HL-60 (cell line): Measurements from ENCODE around the gene DNAJC12.
"Not testable (repeated sequence)": the region's sequence is repeated elsewhere in the genome, so short reads cannot be mapped to it uniquely, and the experiment has no call there.

Experiments used
- DNase-seq, 2 experiments: peaks; one replicate each; pipeline ENCODE4 v3.0.0-alpha.2; 2010 to 2020; ENCODE audit warnings: low read depth in 1 of 2, low spot score in 1 of 2
- H3K27ac ChIP-seq: fragments of 250-450 bp; sonication (Bioruptor Pico); replicated peaks from 2 replicates; pipeline ENCODE4 v1.5.1; 2020; ENCODE audit warnings: mild to moderate bottlenecking, moderate library complexity
- H3K27me3 ChIP-seq: fragments of 250-450 bp; sonication (Bioruptor Pico); 2 replicates; pipeline ENCODE4 v1.5.1; 2021; ENCODE audit warnings: mild to moderate bottlenecking, moderate library complexity; ENCODE audit not compliant: insufficient read depth, poor library complexity, severe bottlenecking
- H3K4me3 ChIP-seq: replicated peaks from 2 replicates; pipeline ENCODE4 v1.5.1; 2011; ENCODE audit warnings: mild to moderate bottlenecking, control low read depth, low read length; ENCODE audit not compliant: insufficient read depth
- GABPA ChIP-seq: IDR thresholded peaks from 2 replicates; pipeline ENCODE4 v1.6.1; 2012; ENCODE audit warnings: low read depth
- POLR2AphosphoS5 ChIP-seq: IDR thresholded peaks from 2 replicates; pipeline ENCODE4 v1.6.1; 2012; ENCODE audit warnings: low read depth
- SPI1 ChIP-seq: IDR thresholded peaks from 2 replicates; pipeline ENCODE4 v1.6.1; 2012; ENCODE audit warnings: low read depth, mild to moderate bottlenecking, borderline replicate concordance
- TF ChIP-seq, protein P1 (sequence below): IDR thresholded peaks from one replicate; pipeline ENCODE4 v1.5.1; 2011; ENCODE audit warnings: low read length, control low read depth, inconsistent platforms; ENCODE audit not compliant: insufficient read depth
- TF ChIP-seq, protein P2 (sequence below): IDR thresholded peaks from 2 replicates; pipeline ENCODE4 v1.6.1; 2012; ENCODE audit warnings: low read depth; ENCODE audit not compliant: insufficient replicate concordance

The DNAJC12 gene

DNA sequence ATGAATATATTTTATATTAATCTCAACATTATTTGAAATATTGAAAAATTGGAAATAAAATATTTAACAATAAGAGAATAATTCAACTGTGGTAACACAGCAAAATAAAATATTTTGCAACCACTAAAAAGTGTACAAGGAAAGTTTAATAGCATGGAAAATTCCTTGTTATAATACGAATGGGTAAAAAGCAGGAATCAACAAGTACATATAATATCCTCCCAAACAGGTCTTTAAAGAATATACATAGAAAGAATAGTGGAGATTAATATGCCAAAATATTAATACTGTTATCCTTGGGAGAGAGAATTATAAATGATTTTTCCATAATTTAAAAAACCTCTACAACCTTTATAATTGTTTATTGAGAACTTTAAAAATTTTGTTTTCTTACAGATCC, 1.0 kb downstream of the DNAJC12 start:
- Histone ChIP-seq H3K27ac (peak overlapping the region; percentile 7; the same call in 1 of the 2 replicates), H3K4me3 (peak overlapping the region; percentile 24), H3K27me3 (no peaks in the 10 kb centered on the region)
- no peak for DNase-seq
- TF ChIP-seq SPI1 (no peak), GABPA (no peak), POLR2AphosphoS5 (no peak)
- TF ChIP-seq, protein P1, sequence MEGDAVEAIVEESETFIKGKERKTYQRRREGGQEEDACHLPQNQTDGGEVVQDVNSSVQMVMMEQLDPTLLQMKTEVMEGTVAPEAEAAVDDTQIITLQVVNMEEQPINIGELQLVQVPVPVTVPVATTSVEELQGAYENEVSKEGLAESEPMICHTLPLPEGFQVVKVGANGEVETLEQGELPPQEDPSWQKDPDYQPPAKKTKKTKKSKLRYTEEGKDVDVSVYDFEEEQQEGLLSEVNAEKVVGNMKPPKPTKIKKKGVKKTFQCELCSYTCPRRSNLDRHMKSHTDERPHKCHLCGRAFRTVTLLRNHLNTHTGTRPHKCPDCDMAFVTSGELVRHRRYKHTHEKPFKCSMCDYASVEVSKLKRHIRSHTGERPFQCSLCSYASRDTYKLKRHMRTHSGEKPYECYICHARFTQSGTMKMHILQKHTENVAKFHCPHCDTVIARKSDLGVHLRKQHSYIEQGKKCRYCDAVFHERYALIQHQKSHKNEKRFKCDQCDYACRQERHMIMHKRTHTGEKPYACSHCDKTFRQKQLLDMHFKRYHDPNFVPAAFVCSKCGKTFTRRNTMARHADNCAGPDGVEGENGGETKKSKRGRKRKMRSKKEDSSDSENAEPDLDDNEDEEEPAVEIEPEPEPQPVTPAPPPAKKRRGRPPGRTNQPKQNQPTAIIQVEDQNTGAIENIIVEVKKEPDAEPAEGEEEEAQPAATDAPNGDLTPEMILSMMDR = no peak
- TF ChIP-seq, protein P2, sequence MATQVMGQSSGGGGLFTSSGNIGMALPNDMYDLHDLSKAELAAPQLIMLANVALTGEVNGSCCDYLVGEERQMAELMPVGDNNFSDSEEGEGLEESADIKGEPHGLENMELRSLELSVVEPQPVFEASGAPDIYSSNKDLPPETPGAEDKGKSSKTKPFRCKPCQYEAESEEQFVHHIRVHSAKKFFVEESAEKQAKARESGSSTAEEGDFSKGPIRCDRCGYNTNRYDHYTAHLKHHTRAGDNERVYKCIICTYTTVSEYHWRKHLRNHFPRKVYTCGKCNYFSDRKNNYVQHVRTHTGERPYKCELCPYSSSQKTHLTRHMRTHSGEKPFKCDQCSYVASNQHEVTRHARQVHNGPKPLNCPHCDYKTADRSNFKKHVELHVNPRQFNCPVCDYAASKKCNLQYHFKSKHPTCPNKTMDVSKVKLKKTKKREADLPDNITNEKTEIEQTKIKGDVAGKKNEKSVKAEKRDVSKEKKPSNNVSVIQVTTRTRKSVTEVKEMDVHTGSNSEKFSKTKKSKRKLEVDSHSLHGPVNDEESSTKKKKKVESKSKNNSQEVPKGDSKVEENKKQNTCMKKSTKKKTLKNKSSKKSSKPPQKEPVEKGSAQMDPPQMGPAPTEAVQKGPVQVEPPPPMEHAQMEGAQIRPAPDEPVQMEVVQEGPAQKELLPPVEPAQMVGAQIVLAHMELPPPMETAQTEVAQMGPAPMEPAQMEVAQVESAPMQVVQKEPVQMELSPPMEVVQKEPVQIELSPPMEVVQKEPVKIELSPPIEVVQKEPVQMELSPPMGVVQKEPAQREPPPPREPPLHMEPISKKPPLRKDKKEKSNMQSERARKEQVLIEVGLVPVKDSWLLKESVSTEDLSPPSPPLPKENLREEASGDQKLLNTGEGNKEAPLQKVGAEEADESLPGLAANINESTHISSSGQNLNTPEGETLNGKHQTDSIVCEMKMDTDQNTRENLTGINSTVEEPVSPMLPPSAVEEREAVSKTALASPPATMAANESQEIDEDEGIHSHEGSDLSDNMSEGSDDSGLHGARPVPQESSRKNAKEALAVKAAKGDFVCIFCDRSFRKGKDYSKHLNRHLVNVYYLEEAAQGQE = no peak

DNA sequence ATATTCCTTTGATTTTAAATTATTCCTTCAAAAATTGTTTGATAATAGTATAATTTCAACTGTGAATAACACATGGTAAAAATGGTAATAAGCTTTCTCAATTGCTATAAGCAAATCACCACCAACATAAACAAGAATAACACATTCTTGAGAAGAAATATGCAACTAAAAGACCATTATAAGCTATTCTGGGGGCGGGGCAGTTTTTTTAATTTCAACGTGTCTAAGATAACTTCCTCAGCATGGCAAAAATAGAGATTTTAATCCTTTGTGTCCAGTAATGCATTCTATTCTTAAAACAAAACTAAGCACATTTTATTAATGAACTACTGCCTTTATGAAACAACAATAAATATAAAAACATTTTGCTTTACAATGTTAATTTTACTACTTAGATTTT, 1.5 kb downstream of the DNAJC12 start:
- no peaks in the 10 kb centered on the region for H3K27me3 ChIP-seq
- no peak for DNase-seq
- H3K27ac ChIP-seq = peak overlapping the region; percentile 8; the same call in 1 of the 2 replicates
- TF ChIP-seq POLR2AphosphoS5 (no peak), GABPA (no peak), SPI1 (no peak)
- TF ChIP-seq, protein P2 = no peak
- TF ChIP-seq, protein P1 = no peak
- H3K4me3 ChIP-seq = peak overlapping the region; percentile 10

DNA sequence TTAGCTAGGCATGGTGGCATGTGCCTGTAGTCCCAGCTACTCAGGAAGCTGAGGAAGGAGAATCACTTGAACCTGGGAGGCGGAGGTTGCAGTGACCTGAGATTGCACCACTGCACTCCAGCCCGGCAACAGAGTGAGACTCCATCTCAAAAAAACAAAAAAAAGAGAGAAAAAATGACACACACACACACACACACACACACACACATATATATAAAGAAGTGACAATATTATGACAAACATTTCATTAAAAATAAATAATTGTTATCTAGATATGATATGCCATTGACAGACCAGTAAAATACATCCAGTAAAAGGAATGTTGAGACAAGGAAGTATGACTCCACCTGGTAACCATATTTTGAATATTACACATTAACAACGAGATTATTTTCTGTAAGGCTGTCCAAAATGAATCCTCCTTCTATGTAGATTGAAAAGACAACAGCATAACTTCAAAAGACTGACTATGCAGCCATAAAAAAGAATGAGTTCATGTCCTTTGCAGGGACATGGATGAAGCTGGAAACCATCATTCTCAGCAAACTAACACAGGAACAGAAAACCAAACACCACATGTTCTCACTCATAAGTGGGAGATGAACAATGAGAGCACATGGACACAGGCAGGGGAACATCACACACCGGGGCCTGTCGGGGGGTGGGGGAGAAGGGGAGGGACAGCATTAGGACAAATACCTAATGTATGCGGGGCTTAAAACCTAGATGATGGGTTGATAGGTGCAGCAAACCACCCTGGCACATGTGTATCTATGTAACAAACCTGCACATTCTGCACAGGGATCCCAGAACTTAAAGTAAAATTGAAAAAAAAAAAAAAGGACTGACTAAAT, 2.2 kb downstream of the DNAJC12 start:
- H3K27ac ChIP-seq = peak overlapping the region; percentile 28
- not testable (repeated sequence) for H3K27me3 ChIP-seq
- DNase-seq = peak in 1 of 2 experiments; percentile 21
- peak overlapping the region; percentile 10 for H3K4me3 ChIP-seq

DNA sequence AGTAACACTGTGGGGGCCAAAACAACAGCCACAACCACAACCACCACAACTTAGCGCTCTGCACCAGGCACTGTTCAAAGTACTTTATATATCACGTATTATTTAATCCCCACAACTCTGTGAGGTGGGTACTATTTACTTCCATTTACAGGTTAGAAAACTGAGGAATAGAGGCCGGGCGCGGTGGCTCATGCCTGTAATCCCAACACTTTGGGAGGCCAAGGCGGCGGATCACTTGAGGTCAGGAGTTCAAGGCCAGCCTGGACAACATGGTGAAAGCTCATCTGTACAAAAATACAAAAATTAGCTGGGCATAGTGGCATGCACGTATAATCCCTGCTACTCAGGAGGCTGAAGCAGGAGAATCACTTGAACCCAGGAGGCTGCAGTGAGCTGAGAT, 3.6 kb downstream of the DNAJC12 start:
- no peak for DNase-seq
- no peak overlapping the region for H3K4me3 ChIP-seq
- H3K27ac ChIP-seq = no peak overlapping the region
- H3K27me3 ChIP-seq = no peaks in the 10 kb centered on the region
- no peak for TF ChIP-seq SPI1
- TF ChIP-seq, protein P2 = no peak
- TF ChIP-seq, protein P1 = no peak
- no peak for TF ChIP-seq GABPA
